GM18951 (cell line): Measurements from ENCODE around the gene UGCG.
A peak's percentile ranks its signal among the peaks of the same experiment; 100 is the strongest.

Experiments
- POLR2A ChIP-seq: IDR thresholded peaks from 4 replicates; pipeline ENCODE4 v1.6.1; 2011; ENCODE audit warnings: mild to moderate bottlenecking; ENCODE audit not compliant: insufficient read length, insufficient read depth; ENCODE audit errors: extremely low read depth
- in situ Hi-C: fragments of 300-500 bp; cut with MboI; formaldehyde crosslinking; loops from one replicate; pipeline ENCODE4 v1.12.0; 2022; ENCODE audit warnings: low sequenced_read_pairs, mixed read lengths, inconsistent platforms; ENCODE audit not compliant: unreplicated experiment

Gene UGCG

GRCh38 chr9:111917201-111917600, 20.6 kb downstream of the UGCG start:
- no peak for TF ChIP-seq POLR2A
- in situ Hi-C loops: no loop called here

- in situ Hi-C loops: no loop called here
- TF ChIP-seq POLR2A: no peak
Observed at GRCh38 chr9:111917980-111918379, 21.4 kb downstream of the UGCG start.

- no peak for TF ChIP-seq POLR2A
- in situ Hi-C loops: no loop called here
Observed at GRCh38 chr9:111919875-111920274, 23.3 kb downstream of the UGCG start.

- in situ Hi-C loops: no loop called here
- TF ChIP-seq POLR2A: no peak
Observed at GRCh38 chr9:111920531-111920930, 23.9 kb downstream of the UGCG start.

- no peak for TF ChIP-seq POLR2A
- in situ Hi-C loops: no loop called here
Observed at GRCh38 chr9:111922324-111923013, 25.9 kb downstream of the UGCG start.

GRCh38 chr9:111924281-111924680, 27.7 kb downstream of the UGCG start:
- TF ChIP-seq POLR2A: no peak
- in situ Hi-C loops: no loop called here

- in situ Hi-C loops: no loop called here
- no peak for TF ChIP-seq POLR2A
Observed at GRCh38 chr9:111925017-111925770, 28.6 kb downstream of the UGCG start.

- in situ Hi-C loops: no loop called here
- TF ChIP-seq POLR2A: no peak
Observed at GRCh38 chr9:111925784-111926183, 29.2 kb downstream of the UGCG start.

- in situ Hi-C loops: no loop called here
Observed at GRCh38 chr9:111926421-111926875, 29.8 kb downstream of the UGCG start.

GRCh38 chr9:111928359-111928720, 31.7 kb downstream of the UGCG start:
- in situ Hi-C loops: no loop called here
- TF ChIP-seq POLR2A: no peak

More at GRCh38 chr9:111926421-111926875, 29.8 kb downstream of the UGCG start:
- no peak for TF ChIP-seq POLR2A

- in situ Hi-C loops: no loop called here
- no peak for TF ChIP-seq POLR2A
Observed at GRCh38 chr9:111934747-111935146, 38.1 kb downstream of the UGCG start.

GRCh38 chr9:111936391-111936790, 39.8 kb downstream of the UGCG start:
- TF ChIP-seq POLR2A: no peak
- in situ Hi-C loops: no loop called here

- TF ChIP-seq POLR2A: no peak
- in situ Hi-C loops: no loop called here
Observed at GRCh38 chr9:111937301-111937700, 40.7 kb downstream of the UGCG start.

- TF ChIP-seq POLR2A: peak; percentile 36
- in situ Hi-C loops: no loop called here
Observed at GRCh38 chr9:111937781-111938426, 41.3 kb downstream of the UGCG start.

- TF ChIP-seq POLR2A: no peak
- in situ Hi-C loops: no loop called here
Observed at GRCh38 chr9:111938427-111938800, 41.8 kb downstream of the UGCG start.
